Kidney capillary endothelial cell (primary cell): Measurements from ENCODE around the gene FOXN3.

Experiments
- DNase-seq: peaks from one replicate; pipeline ENCODE4 v3.0.0-alpha.2; 2018; ENCODE audit warnings: low spot score

Gene FOXN3

DNA sequence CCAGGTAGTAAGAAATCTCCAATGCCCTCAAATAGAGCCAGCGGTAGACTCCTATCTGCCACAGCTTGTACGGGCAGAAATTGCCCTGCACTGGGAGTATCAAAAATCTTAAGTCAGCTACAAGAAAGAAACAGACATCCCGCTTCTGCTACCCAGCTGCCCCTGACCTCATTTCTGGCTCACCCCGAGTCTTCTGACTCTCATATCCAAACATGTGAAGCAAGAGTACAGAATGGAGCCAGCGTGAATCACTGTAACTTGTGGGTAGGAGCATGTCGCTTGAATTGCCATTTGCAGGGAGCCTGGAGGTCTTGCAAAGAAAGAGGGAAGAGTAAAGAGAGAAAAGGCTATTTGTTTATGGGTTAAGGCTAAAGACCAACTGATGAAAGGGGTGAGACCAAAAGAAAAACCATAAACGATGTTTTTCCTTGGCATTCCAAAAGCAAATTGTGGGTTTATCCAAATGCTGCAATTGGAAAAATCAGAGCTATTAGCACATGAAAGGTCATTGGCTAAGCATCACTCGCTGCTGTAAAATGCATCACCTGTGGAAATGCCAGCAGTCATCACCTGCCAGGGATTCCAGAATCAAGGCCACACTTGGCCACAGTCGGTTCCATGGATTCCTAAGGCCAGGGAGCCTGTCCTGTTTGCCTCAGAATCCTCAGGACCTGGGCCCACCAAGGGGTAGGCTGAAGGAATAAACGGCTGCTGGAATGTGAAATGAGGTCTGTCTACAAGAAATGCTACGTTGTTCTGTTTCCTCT is 86.6 kb downstream of the FOXN3 start:
- no peak for DNase-seq

- DNase-seq, result no peak
Observed at GRCh38 chr14:89327771-89328212, 89.2 kb downstream of the FOXN3 start.

DNA sequence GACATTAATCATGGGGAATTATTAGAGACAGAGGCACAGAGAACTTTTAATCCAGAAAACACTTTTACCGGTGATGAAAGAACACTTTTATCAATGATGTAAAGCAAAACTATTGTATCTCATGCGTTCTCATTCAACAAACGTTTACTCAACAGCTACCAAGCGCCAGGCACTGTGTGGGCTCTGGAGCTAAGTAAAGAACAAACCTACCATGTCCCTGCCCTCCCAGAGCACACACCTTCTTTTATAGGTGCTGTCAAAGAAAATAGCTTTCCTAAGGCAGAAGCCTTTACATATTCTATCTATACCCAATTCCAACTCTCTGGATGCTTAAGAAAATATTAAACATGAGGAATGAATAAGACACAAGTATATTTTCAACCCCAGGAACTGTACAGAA is 91.1 kb downstream of the FOXN3 start:
- no peak for DNase-seq

GRCh38 chr14:89325299-89325883 is 91.6 kb downstream of the FOXN3 start:
- no peak for DNase-seq

DNA sequence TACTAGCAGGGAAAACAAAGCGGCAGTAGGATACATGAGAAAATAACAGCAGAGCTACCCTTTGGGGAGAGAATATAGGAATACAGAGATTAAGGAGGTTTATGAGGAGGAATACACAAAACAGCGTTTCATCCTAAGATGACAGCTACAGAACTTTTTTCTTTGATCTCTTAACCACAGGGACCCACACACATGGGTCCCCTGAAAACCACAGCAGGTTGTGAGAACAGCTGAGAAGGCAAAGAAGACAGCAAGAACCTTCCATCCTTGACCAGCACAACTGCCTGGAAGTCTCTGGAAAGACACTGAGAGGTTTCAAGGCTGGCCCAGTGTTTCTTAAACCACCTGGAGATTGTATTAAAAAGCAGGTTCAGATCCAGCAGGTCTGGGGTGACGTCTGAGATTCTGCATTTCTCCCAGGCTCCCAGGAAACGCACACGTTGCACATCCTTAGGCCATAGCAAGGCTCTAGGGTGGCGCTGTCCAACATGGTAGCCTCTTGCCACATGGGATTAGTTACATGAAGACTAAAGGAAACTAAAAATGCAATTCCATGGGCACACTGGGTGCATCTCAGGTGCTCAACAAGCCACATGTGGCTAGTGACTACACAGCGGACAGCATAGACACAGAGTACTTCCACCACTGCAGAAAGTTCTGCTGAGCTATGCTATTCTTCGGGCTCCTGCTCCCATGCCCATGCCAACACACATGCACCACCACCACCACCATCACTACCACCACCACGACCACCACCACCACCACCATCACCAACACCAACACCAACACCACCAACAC is 92.3 kb downstream of the FOXN3 start:
- no peak for DNase-seq

GRCh38 chr14:89320381-89321000 is 96.5 kb downstream of the FOXN3 start:
- no peak for DNase-seq

DNA sequence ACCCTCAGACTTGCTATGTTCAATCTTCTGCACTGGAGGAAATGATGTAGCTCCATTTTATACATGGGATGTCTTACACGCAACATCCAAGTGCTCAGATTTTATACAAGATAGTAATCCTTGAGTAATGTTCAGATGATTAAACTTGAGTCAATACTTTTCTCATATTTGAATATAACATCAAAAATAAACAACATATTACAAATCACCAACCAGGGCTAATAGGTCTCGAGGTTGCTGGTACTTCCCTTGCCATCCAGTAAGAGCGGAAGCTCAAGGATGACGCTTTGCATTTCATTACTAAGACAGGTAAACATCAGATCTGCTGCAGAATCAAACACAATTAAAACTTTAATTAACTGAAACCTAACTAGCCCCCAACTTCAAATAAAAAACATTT is 97.3 kb downstream of the FOXN3 start:
- DNase-seq, result no peak

GRCh38 chr14:89317051-89317691 is 99.9 kb downstream of the FOXN3 start:
- no peak for DNase-seq

DNA sequence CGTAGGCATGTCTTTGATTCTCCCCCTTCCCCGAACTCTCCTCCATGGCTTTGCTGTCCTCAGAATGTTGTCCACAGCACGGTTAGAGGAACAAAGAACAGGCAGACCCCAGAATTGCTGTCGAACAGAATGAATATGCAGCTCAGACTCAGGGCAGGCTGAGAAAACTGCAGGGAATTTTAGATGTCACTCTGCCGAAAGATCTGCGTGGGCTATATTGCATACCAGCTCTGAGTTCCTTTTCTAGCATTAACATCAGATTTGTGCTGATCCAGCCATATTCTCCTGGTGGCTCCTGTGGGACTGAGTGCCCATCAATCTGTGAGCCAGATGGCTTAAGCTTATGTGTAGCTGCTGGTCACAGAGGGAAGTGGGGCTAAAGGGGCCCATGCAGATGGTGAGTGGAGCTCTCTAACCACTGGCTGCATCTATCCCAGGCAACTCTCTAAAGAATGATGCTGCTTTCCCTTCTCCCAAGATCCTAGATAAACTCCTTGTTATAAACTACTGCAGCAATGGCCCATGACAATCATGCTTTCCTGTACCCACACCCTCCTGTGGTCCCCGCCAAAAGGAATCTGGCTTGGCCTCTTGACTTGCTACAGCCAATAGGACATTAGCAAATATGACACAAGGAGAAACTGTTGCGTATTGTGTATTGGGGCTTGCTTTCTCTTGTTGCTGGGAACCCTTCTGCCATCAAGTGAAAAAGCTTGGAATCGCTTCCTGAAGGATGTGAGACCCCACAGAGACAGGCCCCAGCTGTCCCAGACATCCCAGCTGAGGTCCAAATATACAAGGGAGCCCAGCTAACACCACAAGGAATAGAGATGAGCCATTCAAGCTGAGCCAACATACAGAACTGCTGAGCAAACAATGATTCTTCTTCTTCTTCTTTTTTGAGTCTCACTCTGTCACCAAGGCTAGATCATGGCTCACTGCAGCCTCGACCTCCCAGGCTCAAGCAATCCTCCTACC is 101.3 kb downstream of the FOXN3 start:
- no peak for DNase-seq

DNA sequence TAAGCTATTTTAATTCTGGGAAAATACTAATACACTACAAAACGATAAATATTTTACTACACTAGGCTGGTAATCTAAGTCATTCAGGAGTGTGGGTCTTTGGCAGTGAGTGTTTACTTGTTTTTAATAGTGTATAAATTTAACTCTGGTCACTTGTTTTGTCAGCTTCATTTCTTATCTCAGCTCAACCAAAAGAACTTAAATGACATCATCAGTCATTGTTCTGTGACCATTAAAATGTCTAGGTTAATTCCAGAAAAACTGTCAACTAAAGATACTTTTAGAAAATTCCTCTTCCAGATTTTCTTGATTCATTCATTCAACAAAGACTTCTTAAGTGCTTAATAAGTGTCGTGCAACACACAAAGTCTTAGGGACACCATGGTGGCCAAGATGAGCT is 102.8 kb downstream of the FOXN3 start:
- no peak for DNase-seq

DNA sequence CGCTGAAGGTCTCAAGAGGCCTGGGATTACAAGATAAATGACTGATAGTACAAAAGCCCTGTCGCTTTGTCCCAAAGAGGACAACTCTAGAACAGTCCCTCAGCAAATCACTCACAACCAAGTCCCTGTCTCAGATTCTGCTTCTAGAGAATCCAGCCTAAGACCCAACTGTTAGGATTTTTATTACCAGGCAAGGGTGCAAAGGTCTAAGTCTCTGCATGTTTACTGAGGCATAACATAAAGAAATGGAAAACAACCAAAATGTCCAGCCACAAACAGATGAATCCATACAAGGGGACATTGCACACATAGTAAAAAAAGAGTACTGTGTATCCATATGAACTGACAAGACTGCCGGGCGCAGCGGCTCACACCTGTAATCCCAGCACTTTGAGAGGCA is 104.1 kb downstream of the FOXN3 start:
- no peak for DNase-seq

GRCh38 chr14:89310211-89310610 is 106.8 kb downstream of the FOXN3 start:
- DNase-seq, result no peak

DNA sequence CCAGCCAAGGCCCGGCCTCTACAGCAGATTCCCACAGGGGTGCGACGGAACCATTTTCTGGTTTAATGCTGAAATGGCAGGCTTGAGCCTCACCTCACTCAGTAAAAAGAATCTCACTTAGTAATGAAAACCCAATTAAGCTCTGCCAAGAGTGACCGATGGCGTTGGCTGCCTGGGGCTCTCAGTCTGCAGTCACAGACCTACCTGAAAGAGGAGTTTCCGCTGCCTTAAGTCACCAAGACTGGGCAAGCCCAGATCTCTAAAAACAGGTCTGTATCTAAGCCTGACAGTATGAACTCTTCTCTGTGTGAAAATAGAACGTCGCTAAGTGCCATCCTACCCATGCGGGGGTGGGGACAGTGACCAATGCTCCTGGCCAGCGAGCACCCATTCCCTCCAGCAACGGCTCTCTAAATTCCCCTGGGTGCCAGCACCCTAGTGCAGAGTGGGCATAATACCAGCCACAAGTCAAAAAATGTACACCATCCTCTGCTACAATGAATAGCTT is 107.3 kb downstream of the FOXN3 start:
- no peak for DNase-seq

GRCh38 chr14:89308232-89308959 is 108.6 kb downstream of the FOXN3 start:
- DNase-seq, result no peak

DNA sequence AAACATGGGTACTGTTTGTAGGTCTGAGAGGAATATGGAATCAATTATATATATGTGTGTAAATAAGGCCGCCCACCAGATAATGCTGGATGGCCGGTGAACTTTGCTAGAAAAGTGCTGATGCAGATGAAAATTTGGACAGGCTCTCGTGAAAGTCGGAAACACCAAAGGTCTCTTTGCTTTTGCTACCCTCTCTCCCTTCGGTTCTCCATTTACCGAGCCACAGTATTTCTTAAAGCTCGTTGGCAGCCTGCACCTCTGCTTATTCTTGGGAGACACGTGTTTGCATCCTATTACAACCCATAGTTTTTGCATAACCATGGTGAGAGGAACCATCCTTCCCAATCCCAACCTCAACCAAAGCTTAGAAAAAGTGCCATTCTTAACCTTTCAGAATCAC is 109.6 kb downstream of the FOXN3 start:
- no peak for DNase-seq

- DNase-seq, result no peak
Observed at GRCh38 chr14:89304972-89305703, 111.9 kb downstream of the FOXN3 start.

- DNase-seq, result no peak
Observed at GRCh38 chr14:89304561-89304960, 112.5 kb downstream of the FOXN3 start.

DNA sequence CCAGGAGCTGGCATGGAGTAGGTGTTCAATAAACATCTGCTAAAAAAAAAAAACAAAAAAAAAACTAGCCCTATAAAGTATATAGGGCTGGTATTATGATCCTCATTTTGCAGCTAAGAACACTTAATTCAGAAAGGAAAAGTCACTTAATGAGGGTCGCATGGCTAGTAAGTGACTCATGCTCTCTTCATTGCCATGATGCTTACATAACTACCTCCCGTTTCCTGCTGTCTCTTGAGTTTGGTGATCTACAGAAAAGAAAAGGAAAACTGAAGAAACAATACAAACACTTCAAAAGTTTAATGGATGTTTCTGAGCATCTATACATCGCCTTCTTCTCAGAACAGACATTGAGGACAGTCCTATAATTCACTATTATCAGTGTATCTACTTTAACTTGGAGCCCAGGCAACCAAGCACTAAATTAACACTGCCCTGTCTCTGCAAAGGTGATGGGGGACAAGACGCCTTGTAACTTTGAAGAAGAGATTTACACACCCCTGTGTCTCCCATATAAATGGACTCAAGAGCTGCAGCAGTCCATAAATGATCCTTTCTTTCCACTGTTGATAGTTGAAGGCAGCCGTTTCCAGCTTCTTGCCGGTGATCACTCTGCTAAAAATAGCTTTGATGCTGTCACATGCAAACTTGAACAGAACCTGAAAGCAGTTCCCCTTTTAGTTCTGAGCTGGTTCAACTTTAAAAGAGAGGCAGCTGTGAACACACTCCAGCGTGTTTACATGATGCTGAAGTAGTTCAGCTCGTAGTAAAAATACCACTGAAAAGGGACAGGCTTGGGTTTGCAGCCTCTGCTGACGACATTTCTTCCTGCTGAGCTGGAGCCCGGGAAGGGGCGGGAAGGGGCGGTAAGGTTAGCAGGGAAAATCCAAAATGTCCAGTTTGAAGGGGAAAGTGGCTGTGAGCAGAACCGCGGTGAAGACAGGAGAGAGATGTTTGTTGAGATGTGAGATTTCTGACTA is 113.3 kb downstream of the FOXN3 start:
- DNase-seq, result peak; percentile 26
